Mesothelial cell of epicardium (in vitro differentiated cells): ENCODE data around the gene CDH13. TPM values are rescaled to one million over a fixed set of nuclear protein-coding genes. Genes with fewer than 3 reads are reported as not detected.
A peak's percentile ranks its signal among the peaks of the same experiment; 100 is the strongest.

Source experiments
- DNase-seq, 2 experiments: peaks; one replicate each; pipeline ENCODE4 v3.0.0; 2021; ENCODE audit warnings: low spot score in 2 of 2; ENCODE audit not compliant: unreplicated experiment in 2 of 2
- H3K27ac Mint-ChIP-seq: 2 replicates; pipeline ENCODE4 v1.8.0; 2021; ENCODE audit warnings: mixed read lengths
- H3K27me3 Mint-ChIP-seq: 2 replicates; pipeline ENCODE4 v1.8.0; 2021; ENCODE audit warnings: low read depth, mixed read lengths
- H3K36me3 Mint-ChIP-seq: 2 replicates; pipeline ENCODE4 v1.8.0; 2021; ENCODE audit warnings: mixed read lengths
- H3K4me1 Mint-ChIP-seq: 2 replicates; pipeline ENCODE4 v1.8.0; 2021; ENCODE audit warnings: mixed read lengths
- H3K4me3 Mint-ChIP-seq: 2 replicates; pipeline ENCODE4 v1.8.0; 2021; ENCODE audit warnings: mild to moderate bottlenecking, moderate library complexity, mixed read lengths
- H3K9me3 Mint-ChIP-seq: 2 replicates; pipeline ENCODE4 v1.8.0; 2021; ENCODE audit warnings: mixed read lengths
- total RNA-seq: library from RNA; stranded (reverse); gene quantifications from 3 replicates; pipeline ENCODE4 v1.2.1, GENCODE V29; 2021
- TF ChIP-seq, protein P1 (sequence below): fragments of 200-600 bp; sonication (generic); IDR thresholded peaks from one replicate; pipeline ENCODE4 v1.5.0; 2021; ENCODE audit warnings: antibody characterized with exemption; ENCODE audit not compliant: unreplicated experiment

CDH13 gene
- total RNA-seq, 1 donor from 2014 or later, result 0.80 TPM

DNA sequence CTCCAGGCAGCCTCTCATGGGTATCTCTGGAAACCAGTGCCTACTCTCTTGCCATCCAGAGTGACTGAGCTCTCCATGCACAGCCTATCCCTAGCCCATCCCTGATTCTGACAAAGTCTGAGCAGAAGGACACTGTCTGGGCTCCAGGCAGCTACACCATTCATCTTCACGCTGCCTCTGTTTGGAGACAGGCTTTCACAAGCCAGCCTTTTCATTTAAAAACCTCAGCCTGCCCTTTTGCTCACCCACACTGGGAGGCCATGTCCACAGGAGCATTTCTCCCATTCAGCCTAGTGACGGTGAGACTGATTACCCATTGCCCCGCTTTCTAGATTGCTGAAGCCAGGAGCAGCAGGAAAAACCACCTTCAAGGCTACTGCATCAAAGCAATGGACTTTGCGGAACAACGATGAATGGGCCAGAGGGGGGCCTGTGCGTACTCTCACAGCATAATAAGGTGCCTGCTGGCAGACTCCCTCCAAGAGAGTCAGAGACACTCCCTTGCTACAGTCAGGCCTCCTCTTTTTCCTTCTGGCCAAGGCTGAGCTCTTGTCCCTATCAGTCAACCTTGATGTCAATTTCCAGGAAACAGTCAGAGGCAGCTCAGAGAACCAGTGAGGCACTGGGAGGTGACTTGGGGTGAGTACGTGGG is 24.7 kb upstream of the CDH13 start:
- peaks cover 17% of the 10 kb centered on the region for H3K4me1 Mint-ChIP-seq
- no peaks in the 10 kb centered on the region for H3K36me3 Mint-ChIP-seq

DNA sequence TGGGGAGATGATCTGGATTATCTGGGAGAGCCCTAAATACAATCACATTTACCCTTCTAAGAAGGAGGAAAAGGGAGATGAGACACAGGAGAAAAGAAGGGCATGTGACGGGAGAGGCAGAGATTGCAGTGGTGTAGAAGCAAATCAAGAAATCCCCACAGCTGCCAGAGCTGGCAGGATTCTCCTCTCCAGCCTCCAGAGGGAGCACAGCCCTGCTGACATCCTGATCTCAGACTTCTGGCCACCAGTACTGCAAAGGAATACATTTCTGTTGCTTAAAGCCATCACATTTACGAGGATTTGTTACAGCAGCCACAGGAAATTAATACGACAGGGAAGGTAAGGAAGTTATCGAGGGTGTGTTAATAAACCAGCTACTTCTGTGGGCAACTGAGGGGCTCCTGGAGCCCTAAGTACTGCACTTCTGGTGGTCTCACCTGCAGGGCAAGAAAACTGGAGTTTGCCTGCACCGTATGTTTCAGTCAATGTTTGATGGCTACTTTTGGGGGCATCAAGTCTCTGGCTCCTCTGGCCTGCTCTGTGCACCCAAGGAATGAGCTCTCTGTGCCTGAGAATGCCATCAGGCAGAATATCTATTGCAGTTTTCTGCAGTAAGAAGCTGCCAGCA is 22.9 kb upstream of the CDH13 start:
- no peak overlapping the region for H3K27ac Mint-ChIP-seq

More for the DNA sequence above, 24.7 kb upstream of the CDH13 start:
- TF ChIP-seq, protein P1, sequence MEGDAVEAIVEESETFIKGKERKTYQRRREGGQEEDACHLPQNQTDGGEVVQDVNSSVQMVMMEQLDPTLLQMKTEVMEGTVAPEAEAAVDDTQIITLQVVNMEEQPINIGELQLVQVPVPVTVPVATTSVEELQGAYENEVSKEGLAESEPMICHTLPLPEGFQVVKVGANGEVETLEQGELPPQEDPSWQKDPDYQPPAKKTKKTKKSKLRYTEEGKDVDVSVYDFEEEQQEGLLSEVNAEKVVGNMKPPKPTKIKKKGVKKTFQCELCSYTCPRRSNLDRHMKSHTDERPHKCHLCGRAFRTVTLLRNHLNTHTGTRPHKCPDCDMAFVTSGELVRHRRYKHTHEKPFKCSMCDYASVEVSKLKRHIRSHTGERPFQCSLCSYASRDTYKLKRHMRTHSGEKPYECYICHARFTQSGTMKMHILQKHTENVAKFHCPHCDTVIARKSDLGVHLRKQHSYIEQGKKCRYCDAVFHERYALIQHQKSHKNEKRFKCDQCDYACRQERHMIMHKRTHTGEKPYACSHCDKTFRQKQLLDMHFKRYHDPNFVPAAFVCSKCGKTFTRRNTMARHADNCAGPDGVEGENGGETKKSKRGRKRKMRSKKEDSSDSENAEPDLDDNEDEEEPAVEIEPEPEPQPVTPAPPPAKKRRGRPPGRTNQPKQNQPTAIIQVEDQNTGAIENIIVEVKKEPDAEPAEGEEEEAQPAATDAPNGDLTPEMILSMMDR, result no peak
- Mint-ChIP-seq H3K9me3 (peaks cover 22% of the 10 kb centered on the region), H3K4me3 (no peak overlapping the region), H3K27me3 (no peaks in the 10 kb centered on the region), H3K27ac (no peak overlapping the region)
- DNase-seq, result no peak

GRCh38 chr16:82605076-82605475 is 21.7 kb upstream of the CDH13 start:
- TF ChIP-seq, protein P1, result no peak
- no peak for DNase-seq
- peaks cover 17% of the 10 kb centered on the region for H3K4me1 Mint-ChIP-seq
- no peak overlapping the region for H3K4me3 Mint-ChIP-seq
- no peaks in the 10 kb centered on the region for H3K27me3 Mint-ChIP-seq
- no peak overlapping the region for H3K27ac Mint-ChIP-seq
- H3K9me3 Mint-ChIP-seq, result peaks cover 6% of the 10 kb centered on the region
- H3K36me3 Mint-ChIP-seq, result no peaks in the 10 kb centered on the region

More for the DNA sequence above, 22.9 kb upstream of the CDH13 start:
- no peak overlapping the region for H3K4me3 Mint-ChIP-seq
- TF ChIP-seq, protein P1, result no peak
- no peak for DNase-seq
- peaks cover 12% of the 10 kb centered on the region for H3K9me3 Mint-ChIP-seq
- peaks cover 17% of the 10 kb centered on the region for H3K4me1 Mint-ChIP-seq
- H3K36me3 Mint-ChIP-seq, result no peaks in the 10 kb centered on the region
- no peaks in the 10 kb centered on the region for H3K27me3 Mint-ChIP-seq

GRCh38 chr16:82605863-82606620 is 20.7 kb upstream of the CDH13 start:
- peak overlapping the region; percentile 69 for H3K27ac Mint-ChIP-seq
- no peak overlapping the region for H3K4me3 Mint-ChIP-seq
- H3K4me1 Mint-ChIP-seq, result peaks cover 17% of the 10 kb centered on the region
- no peaks in the 10 kb centered on the region for H3K9me3 Mint-ChIP-seq
- DNase-seq, result no peak
- no peaks in the 10 kb centered on the region for H3K27me3 Mint-ChIP-seq
- no peaks in the 10 kb centered on the region for H3K36me3 Mint-ChIP-seq
- TF ChIP-seq, protein P1, result no peak

DNA sequence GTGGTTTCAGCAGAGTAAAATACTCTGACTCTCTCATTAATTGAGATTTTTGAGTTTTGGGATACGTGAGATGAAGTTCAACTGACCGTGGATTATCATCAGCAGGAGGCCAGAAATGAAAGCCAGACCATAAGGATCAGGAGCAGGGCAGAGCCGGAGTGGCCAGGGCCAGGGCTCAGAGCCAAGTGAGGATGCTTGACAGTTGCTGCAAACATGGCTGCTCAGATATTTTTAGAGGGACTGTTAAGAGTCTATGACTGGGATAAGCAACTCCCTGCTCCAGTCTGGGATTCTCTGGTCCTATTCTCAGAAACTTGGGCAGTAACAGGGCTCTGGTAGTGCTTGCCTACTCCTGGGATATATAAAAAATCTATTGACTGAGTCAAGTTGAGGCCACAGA is 17.6 kb upstream of the CDH13 start:
- H3K27me3 Mint-ChIP-seq, result peaks cover 10% of the 10 kb centered on the region
- H3K4me1 Mint-ChIP-seq, result peaks cover 15% of the 10 kb centered on the region
- no peaks in the 10 kb centered on the region for H3K9me3 Mint-ChIP-seq
- no peak overlapping the region for H3K4me3 Mint-ChIP-seq
- H3K36me3 Mint-ChIP-seq, result no peaks in the 10 kb centered on the region
- no peak for DNase-seq
- TF ChIP-seq, protein P1, result no peak
- no peak overlapping the region for H3K27ac Mint-ChIP-seq
